ENCODE results near the gene SBF1.
"Not testable (repeated sequence)": the region's sequence is repeated elsewhere in the genome, so short reads cannot be mapped to it uniquely, and the experiment has no call there.

Gene SBF1

DNA sequence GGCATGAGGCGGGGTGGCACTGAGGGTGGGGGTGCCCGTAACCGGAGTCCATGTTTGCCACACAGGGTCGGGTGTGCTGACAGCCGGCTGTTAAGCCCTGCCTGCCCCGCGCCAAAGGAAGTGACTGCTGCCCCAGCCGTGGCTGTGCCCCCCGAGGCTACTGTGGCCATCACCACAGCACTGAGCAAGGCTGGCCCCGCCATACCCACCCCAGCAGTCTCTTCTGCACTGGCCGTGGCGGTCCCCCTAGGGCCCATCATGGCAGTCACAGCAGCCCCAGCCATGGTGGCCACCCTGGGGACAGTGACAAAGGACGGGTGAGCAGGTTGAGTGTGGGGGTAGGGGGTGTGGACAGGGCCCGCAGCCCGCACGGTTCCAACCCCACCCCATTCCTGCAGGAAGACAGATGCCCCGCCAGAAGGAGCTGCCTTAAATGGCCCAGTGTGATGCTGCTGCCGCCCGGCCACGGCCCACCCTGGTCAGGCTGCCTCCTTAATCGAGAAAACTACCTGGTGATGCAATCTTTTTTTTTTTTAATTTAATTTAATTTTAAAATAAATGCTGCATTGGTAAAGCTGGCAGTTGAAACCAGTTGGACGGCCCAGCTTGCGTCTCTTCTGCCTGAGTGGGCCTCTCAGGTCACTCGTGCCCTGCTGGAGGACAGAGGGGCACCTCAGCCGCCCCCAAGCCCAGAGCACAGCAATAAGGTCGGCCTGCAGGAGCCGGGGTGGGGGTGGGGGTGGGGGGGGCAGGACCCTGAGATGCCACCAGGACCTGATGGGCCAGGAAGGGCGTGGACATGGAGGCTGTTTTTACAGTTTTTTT lies 30.8 kb downstream of the SBF1 start:
- no peak for DNase-seq

DNA sequence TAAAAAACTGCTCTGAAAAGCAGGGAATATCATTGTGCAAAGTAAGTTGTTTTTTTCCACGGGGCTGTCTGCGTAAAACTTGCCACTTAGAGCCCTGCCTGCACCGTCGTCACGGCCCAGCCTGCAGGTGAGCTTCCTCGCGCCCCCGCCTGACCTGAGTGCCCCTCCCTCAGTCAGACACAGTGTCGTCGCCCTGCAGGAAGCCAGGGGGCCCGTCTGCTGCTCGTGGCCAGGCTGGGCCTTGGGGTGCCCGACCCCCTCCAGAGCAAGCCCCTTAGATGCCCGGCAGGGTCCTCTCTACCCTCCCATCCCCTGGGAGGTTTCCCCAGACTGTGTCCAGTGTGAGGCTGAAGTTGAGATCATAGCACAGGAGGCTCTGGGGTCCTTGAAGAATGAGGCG lies 31.6 kb downstream of the SBF1 start:
- no peak for DNase-seq

- DNase-seq, result no peak
These were observed 33.3 kb downstream of the SBF1 start for GRCh38 chr22:50441428-50441993.

GRCh38 chr22:50440544-50441249 lies 34.1 kb downstream of the SBF1 start:
- no peak for DNase-seq

GRCh38 chr22:50439871-50440331 lies 34.9 kb downstream of the SBF1 start:
- no peak for DNase-seq

DNA sequence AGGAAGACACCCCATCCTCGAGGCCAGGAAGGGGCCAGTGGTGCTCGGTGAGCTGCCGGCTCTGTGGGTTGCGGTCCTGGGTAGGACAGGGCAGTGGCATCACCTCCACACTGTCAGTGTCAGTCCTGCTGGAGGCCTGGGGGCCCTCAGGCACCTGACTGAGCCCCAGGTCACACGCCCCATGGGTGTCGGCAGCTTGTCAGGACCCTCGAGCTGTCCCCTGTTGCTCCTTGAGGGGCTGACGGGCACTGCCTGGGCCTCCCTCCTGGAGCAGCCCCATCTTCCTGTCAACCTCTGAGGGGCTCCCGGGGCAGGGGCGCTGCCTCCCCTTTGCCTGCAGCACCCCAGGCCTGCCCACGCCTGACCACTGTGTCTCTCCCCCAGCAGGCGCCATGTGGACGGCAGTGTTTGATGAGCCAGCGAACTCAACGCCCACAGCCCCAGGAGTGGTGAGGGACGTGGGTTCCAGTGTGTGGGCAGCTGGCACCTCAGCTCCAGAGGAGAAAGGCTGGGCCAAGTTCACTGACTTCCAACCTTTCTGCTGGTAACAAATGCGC lies 35.4 kb downstream of the SBF1 start:
- DNase-seq, result no peak

GRCh38 chr22:50438305-50439275 lies 36.2 kb downstream of the SBF1 start:
- no peak for DNase-seq

DNA sequence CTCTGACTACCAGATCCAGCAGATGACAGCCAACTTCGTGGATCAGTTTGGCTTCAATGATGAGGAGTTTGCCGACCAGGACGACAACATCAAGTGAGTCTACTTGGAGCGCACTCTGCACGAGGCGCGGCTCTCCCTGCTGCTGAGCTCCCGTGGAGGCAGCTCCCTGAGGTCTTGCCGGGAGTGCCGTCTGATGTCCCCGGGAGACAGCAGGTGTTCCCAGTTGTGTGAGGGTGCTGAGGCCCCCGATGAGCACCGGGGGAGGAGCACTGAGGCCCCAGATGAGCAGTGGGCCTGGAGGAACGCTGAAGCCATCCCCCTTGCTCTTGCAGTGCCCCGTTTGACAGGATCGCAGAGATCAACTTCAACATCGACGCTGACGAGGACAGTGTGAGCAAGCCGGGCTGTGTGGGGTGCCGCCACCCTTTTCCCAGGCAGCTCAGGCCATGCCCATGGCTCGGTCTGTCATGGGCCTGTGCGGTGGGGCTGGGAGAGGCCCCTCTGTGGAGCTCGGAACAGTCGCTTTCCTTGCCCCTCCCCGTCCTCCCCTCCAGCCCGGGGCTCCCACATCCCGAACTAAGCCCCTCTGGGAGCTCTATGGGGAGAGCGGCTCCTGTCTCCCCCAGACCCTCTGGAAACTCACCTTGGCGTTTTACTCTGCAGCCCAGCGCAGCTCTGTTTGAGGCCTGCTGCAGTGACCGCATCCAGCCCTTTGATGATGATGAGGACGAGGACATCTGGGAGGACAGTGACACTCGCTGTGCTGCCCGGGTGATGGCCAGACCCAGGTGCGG lies 37.1 kb downstream of the SBF1 start:
- DNase-seq, result no peak

DNA sequence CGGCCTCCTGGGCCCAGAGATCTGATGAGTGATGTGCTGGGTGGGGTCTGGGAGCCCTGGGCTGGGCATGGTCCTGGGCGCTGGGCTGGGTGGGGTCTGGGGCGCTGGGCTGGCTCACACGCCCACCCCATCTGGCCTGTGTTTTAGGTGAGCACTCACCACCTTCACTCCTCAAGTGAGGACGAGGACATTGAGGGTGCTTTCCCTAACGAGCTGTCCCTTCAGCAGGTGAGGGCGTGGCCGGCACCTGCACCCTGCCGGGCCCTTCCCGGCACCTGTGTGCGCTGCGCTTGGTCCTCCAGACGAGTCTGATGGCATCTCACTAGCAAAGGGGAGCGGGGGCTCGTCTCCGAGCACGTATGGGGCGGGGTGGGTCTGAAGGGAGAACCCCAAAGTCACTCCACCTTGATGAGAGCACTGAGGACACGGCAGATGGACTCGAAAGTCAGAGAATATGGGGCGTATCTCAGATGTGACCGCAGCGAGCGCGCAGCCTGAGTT lies 37.9 kb downstream of the SBF1 start:
- no peak for DNase-seq

DNA sequence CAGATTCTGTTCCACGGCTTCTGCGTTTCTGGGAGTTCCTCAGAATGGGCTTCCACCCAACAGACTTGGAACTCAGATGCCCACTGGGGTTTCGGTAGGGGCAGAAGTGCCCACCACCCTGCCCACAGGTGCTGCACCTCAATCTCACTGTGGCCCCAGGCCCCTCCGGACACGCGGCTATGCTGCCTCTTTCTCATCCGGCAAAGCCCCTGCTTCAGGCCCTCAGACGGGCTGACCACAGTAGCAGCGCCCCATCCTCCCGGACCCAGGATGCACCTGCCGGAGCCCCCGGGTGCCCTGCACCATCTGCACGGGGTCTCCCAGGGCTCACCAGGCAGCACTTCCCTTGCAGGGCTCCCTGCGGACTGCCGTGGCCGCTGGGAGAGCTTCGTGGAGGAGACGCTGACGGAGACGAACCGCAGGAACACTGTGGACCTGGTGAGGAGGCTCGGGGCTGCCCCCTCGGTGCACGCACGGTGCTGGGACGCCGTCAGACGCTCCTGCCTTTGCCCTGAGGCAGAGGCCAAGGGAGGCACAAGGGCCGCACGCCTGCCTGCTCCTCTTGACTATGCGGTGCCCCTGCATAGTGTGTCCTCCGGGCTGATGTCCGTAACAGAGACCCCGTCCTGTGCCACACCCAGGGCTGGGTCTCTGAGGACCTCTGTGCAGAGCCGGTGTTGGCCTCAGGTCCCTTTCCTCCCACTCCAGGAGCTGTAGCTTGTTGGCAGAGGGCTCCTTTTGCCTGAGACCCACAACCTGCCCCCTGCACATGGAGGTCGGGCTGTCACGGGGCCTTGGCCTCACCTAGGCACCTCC lies 38.6 kb downstream of the SBF1 start:
- no peak for DNase-seq

DNA sequence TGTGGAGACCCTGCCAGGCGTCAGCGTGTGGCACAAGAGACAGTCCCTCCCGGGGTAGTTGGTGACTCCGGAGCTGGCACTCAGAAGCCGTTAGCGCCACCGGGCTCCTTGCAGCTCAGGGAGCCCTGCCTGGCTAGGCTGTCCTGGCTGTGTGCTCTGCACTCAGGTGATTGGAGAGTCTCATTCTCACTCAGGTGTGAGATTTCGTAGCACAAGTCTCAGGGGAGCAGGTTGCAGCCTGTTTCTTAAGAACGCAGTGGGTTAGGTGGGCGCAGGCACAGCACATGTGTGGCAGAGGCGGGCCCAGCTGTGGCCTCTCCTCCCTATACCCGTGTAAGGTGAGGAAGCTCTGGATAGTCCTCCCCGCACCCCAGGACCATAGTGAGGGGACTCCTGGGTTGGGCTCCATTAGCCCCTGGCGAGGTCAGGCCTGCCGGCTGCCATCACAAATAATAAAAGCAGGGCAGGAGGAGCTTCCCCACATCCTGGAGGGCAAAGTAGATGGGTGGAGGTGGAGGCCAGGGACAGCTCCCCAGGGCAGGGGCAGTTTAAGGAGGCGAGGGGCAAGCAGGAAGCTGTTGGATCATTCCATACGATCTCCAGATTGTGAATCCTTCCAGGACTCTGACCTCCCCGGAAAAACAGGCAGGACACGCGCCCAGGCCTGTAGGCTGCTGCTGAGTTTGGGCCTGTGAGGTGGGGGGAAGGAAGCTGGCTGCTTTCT lies 39.4 kb downstream of the SBF1 start:
- no peak for DNase-seq

GRCh38 chr22:50434849-50435248 lies 40.0 kb downstream of the SBF1 start:
- no peak for DNase-seq

DNA sequence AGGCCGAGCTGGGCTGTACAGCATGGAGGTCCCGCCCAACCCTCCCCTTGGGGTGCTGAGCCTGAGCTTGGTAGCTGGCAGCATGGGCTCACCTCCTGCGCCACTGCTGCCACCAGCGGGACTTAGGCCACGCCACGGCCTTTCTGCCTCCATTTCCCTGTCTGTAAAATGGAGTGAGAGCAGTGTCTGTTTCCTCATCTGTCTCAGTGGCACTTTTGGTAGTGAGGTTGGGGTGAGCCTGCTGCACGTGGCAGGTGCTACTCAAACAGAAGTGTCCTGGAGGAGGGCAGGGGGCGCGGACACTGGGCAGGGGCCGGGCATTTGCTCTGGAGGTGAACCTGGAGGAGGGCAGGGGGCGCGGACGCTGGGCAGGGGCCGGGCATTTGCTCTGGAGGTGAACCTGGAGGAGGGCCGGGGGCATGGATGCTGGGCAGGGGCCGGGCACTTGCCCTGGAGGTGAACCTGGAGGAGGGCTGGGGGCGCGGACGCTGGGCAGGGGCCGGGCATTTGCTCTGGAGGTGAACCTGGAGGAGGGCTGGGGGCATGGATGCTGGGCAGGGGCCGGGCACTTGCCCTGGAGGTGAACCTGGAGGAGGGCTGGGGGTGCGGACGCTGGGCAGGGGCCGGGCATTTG lies 41.8 kb downstream of the SBF1 start:
- not testable (repeated sequence) for DNase-seq

GRCh38 chr22:50432131-50432876 lies 42.5 kb downstream of the SBF1 start:
- DNase-seq, result no peak

DNA sequence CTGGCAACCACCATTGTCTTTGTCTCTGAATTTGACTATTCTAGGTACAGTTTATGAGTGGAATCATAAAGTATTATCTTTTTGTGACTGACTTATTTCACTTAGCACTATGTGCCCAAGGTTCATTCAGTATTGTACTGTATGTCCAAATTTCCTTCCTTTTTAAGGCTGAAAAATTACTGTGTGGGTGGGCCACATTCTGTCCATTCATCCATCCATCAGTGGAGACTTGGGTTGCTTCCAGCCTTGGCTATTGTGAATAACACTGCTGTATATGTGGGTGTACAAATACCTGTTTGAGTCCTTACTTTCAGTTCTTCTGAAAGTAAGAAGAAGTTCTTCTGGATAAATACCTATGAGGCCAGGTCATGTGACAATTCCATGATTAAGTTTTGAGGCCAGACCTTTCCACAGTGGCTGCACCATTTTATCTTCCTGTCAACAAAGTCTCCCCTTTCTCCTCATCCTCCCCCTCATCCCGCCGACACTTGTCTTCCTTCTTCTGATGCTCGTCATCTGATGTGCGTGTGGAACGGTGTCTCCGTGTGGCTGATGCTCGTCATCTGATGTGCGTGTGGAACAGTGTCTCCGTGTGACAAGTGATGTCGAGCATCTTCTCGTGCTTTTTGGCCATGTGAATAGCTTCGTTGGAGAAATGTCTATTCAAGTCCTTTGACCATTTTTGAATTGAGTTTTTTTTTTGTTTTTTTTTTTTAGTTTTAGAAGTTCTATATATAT lies 49.5 kb downstream of the SBF1 start:
- DNase-seq, result no peak

- DNase-seq, result no peak
These were observed 50.9 kb downstream of the SBF1 start for GRCh38 chr22:50423956-50424355.

DNA sequence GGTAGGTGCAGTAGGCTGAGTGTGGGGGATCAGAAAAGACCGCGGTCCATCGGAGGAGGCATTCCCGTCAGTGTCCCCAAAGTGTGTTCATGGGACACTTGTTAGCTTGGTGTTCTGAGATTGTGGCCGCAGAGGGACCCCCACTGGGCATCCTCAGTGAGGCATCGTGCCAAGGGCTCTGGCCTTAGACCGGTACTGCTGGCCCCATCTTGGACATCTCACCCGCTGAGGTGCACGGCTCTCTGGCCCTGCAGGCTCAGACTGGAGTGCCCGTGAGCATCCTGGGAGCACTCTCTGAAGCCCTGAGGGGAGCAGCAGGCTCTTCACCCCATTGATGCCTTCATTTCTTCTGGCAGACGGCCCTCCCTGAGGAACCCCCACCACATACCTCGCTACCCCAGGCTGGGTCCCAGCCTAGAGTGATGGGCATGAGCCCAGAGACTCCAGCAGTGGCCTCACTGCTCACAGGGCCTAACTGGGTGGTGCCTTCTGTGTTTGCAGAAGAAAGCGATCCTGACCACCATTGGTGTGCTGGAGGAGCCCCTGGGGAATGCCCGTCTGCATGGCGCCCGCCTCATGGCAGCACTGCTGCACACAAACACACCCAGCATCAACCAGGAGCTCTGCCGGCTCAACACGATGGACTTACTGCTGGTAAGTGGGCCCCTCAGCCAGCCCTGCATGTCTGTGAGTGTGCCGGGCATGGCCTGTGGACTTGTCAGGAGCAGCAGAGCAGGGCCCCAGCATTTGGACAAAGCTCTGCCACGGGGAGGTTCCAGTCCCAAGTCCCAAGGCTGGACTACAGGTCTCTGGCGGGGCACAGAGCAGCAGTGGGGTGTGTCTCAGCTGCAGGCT lies 51.6 kb downstream of the SBF1 start:
- no peak for DNase-seq
